Measurements from ENCODE around the gene TMA16.

Gene TMA16

DNA sequence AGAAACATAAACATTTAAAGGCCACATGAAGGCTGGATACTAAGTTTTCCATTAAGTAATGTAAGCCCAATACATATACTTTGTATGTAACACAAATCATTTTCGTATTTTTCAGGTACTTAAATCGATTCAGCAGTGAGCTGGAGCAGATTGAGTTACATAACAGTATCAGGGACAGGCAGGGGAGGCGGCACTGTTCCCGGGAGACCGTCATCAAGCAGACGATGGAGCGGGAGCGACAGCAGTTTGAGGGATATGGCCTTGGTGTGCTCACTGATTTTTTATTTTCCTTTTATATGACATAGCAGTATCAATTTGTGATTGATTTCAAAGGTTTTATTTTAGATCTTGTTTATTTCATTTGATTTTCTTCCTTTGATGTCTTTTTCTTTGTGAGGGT lies 20.7 kb downstream of the TMA16 start:
- H3K4me3 ChIP-seq (ENCODE audit: low read depth, low read length), result no peak overlapping the region
- TF ChIP-seq, protein P1, sequence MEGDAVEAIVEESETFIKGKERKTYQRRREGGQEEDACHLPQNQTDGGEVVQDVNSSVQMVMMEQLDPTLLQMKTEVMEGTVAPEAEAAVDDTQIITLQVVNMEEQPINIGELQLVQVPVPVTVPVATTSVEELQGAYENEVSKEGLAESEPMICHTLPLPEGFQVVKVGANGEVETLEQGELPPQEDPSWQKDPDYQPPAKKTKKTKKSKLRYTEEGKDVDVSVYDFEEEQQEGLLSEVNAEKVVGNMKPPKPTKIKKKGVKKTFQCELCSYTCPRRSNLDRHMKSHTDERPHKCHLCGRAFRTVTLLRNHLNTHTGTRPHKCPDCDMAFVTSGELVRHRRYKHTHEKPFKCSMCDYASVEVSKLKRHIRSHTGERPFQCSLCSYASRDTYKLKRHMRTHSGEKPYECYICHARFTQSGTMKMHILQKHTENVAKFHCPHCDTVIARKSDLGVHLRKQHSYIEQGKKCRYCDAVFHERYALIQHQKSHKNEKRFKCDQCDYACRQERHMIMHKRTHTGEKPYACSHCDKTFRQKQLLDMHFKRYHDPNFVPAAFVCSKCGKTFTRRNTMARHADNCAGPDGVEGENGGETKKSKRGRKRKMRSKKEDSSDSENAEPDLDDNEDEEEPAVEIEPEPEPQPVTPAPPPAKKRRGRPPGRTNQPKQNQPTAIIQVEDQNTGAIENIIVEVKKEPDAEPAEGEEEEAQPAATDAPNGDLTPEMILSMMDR (IDR thresholded peaks at IDR 0.05; ENCODE audit: low read depth, low read length), result no peak

DNA sequence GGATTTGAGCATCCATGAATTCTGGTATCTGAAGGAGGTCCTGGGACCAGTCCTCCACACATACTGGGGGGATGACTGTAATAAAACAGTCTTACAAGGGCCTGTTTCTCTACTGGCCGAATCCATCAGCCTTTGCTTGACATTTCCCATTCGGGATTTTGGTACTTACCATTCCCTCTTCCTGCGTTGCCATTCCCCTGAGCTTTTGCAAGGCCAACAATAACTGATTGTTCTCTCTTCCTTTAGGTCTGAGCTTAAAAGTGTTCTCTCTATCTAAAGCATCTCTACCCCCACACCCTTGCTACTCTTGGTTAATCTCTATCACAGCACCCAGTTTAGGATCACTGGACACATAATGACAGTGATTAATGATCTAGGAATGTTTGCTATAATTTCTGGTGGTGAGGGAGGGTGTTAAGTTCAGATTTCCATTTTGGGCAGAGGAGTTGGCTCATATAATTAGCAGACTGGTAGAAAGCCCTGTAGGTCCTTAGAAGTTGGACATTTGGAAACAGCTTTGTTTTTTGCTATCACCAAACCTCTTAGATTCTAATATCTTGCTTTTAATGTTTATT lies 29.4 kb downstream of the TMA16 start:
- no peak overlapping the region for H3K4me3 ChIP-seq (ENCODE audit: low read depth, low read length)
- TF ChIP-seq, protein P1 (IDR thresholded peaks at IDR 0.05; ENCODE audit: low read depth, low read length), result no peak

GRCh38 chr4:163525982-163526381 lies 31.5 kb downstream of the TMA16 start:
- H3K4me3 ChIP-seq (ENCODE audit: low read depth, low read length), result no peak overlapping the region
- TF ChIP-seq, protein P1 (IDR thresholded peaks at IDR 0.05; ENCODE audit: low read depth, low read length), result no peak

DNA sequence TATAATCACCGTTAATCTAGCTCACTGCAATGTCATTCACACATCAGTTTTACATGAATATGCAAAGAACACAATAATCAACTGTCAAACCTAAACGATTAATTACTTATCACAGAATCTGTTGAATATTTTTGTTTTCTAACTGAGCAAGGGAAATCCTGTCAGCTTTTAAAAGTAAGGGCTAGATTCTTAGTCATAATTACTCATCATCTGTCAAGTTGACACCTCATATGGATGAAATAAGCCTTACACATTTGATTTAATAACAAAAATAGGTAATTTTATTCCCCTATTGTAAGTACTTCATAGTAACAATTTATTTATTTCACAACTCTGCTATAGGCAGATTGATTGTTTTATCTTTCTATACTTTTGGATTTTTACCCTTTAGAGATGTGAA lies 32.7 kb downstream of the TMA16 start:
- TF ChIP-seq, protein P1 (IDR thresholded peaks at IDR 0.05; ENCODE audit: low read depth, low read length), result no peak
- no peak overlapping the region for H3K4me3 ChIP-seq (ENCODE audit: low read depth, low read length)

- TF ChIP-seq, protein P1 (IDR thresholded peaks at IDR 0.05; ENCODE audit: low read depth, low read length), result no peak
- no peak overlapping the region for H3K4me3 ChIP-seq (ENCODE audit: low read depth, low read length)
Observed at GRCh38 chr4:163528653-163529052, 34.2 kb downstream of the TMA16 start.

DNA sequence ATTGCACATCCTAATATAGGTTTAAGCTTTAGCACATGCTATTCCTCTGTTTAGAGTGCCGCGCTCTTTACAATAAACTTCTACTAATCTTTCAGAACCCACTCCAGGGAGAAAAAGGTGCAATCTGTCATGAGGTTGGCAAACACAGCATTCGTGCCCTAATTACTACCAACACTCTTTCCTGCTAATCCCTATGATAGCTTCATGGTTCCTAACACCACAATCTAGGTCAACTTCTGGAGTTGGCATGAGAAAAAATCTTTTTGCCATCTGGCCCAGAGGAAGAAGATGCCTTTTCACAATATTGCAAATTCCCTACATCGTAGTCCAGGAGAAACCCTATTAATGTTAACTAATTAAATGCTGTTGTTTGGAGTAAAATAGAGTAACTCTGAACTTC lies 39.6 kb downstream of the TMA16 start:
- H3K4me3 ChIP-seq (ENCODE audit: low read depth, low read length), result no peak overlapping the region
- TF ChIP-seq, protein P1 (IDR thresholded peaks at IDR 0.05; ENCODE audit: low read depth, low read length), result no peak

DNA sequence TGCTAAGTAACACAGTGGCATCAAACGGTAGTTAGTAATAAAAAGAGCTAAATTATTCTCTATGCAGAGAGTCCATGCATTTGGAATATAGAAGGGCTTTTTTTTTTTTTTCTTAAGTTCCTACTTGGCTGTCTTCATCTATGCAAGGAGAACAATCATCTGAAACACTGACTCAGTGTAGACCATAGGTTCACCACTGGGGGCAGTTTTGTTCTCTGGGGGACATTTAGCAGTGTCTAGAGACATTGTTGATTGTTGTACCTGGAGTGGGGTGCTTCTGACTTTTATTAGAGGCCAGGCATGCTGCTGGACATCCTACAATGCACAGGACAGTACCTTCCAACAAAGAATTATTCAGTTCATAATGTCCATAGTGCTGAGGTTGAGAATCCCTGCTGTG lies 41.2 kb downstream of the TMA16 start:
- TF ChIP-seq, protein P1 (IDR thresholded peaks at IDR 0.05; ENCODE audit: low read depth, low read length), result no peak
- H3K4me3 ChIP-seq (ENCODE audit: low read depth, low read length), result no peak overlapping the region
